Osteocyte (in vitro differentiated cells): ENCODE measurements around the gene SERPINA3. TPM values are rescaled to one million over a fixed set of nuclear protein-coding genes. Genes with fewer than 3 reads are reported as not detected.

Experiments used
- DNase-seq: peaks from one replicate; pipeline ENCODE4 v3.0.0; 2021; ENCODE audit warnings: mixed read lengths; ENCODE audit not compliant: unreplicated experiment; ENCODE audit errors: extremely low spot score
- H3K27ac Mint-ChIP-seq: one replicate; pipeline ENCODE4 v1.8.0; 2021; ENCODE audit warnings: mild to moderate bottlenecking, mixed read lengths; ENCODE audit not compliant: unreplicated experiment
- H3K27me3 Mint-ChIP-seq: one replicate; pipeline ENCODE4 v1.8.0; 2021; ENCODE audit warnings: mixed read lengths; ENCODE audit not compliant: unreplicated experiment
- H3K36me3 Mint-ChIP-seq: one replicate; pipeline ENCODE4 v1.8.0; 2021; ENCODE audit warnings: mixed read lengths; ENCODE audit not compliant: unreplicated experiment
- H3K4me1 Mint-ChIP-seq: one replicate; pipeline ENCODE4 v1.8.0; 2021; ENCODE audit warnings: mixed read lengths; ENCODE audit not compliant: unreplicated experiment
- H3K4me3 Mint-ChIP-seq: one replicate; pipeline ENCODE4 v1.8.0; 2021; ENCODE audit warnings: mild to moderate bottlenecking, moderate library complexity, mixed read lengths; ENCODE audit not compliant: unreplicated experiment
- H3K9me3 Mint-ChIP-seq: one replicate; pipeline ENCODE4 v1.8.0; 2021; ENCODE audit warnings: mixed read lengths; ENCODE audit not compliant: unreplicated experiment
- total RNA-seq: library from RNA; stranded (reverse); gene quantifications from 2 replicates; pipeline ENCODE4 v1.2.1, GENCODE V29; 2021
- TF ChIP-seq, protein P1 (sequence below): fragments of 200-600 bp; sonication (generic); IDR thresholded peaks from 2 replicates; pipeline ENCODE4 v1.5.0; 2021; ENCODE audit warnings: antibody characterized with exemption, mild to moderate bottlenecking, moderate library complexity

Gene SERPINA3
- total RNA-seq, 1 donor from 2014 or later, result 1.2 TPM

- TF ChIP-seq, protein P1, sequence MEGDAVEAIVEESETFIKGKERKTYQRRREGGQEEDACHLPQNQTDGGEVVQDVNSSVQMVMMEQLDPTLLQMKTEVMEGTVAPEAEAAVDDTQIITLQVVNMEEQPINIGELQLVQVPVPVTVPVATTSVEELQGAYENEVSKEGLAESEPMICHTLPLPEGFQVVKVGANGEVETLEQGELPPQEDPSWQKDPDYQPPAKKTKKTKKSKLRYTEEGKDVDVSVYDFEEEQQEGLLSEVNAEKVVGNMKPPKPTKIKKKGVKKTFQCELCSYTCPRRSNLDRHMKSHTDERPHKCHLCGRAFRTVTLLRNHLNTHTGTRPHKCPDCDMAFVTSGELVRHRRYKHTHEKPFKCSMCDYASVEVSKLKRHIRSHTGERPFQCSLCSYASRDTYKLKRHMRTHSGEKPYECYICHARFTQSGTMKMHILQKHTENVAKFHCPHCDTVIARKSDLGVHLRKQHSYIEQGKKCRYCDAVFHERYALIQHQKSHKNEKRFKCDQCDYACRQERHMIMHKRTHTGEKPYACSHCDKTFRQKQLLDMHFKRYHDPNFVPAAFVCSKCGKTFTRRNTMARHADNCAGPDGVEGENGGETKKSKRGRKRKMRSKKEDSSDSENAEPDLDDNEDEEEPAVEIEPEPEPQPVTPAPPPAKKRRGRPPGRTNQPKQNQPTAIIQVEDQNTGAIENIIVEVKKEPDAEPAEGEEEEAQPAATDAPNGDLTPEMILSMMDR, result no peak
- H3K36me3 Mint-ChIP-seq, result no peaks in the 10 kb centered on the region
- H3K27ac Mint-ChIP-seq, result no peak overlapping the region
- H3K9me3 Mint-ChIP-seq, result no peaks in the 10 kb centered on the region
- no peaks in the 10 kb centered on the region for H3K4me1 Mint-ChIP-seq
- DNase-seq, result no peak
- no peaks in the 10 kb centered on the region for H3K27me3 Mint-ChIP-seq
- no peak overlapping the region for H3K4me3 Mint-ChIP-seq
Measured at GRCh38 chr14:94593376-94593748, 18.8 kb upstream of the SERPINA3 start.

- no peak for DNase-seq
- no peak overlapping the region for H3K27ac Mint-ChIP-seq
- no peaks in the 10 kb centered on the region for H3K9me3 Mint-ChIP-seq
- H3K36me3 Mint-ChIP-seq, result no peaks in the 10 kb centered on the region
- no peak overlapping the region for H3K4me3 Mint-ChIP-seq
- TF ChIP-seq, protein P1, result no peak
- no peaks in the 10 kb centered on the region for H3K27me3 Mint-ChIP-seq
- peaks cover 5% of the 10 kb centered on the region for H3K4me1 Mint-ChIP-seq
Measured at GRCh38 chr14:94593749-94594431, 18.3 kb upstream of the SERPINA3 start.

- no peak for DNase-seq
- TF ChIP-seq, protein P1, result no peak
- Mint-ChIP-seq H3K27ac (no peak overlapping the region), H3K9me3 (no peaks in the 10 kb centered on the region), H3K4me1 (peaks cover 10% of the 10 kb centered on the region), H3K36me3 (no peaks in the 10 kb centered on the region), H3K27me3 (no peaks in the 10 kb centered on the region), H3K4me3 (no peak overlapping the region)
Measured at GRCh38 chr14:94594441-94594840, 17.8 kb upstream of the SERPINA3 start.

- peaks cover 21% of the 10 kb centered on the region for H3K4me1 Mint-ChIP-seq
- H3K36me3 Mint-ChIP-seq, result no peaks in the 10 kb centered on the region
- no peak overlapping the region for H3K27ac Mint-ChIP-seq
- no peaks in the 10 kb centered on the region for H3K9me3 Mint-ChIP-seq
- H3K27me3 Mint-ChIP-seq, result no peaks in the 10 kb centered on the region
- H3K4me3 Mint-ChIP-seq, result no peak overlapping the region
- DNase-seq, result no peak
- TF ChIP-seq, protein P1, result no peak
Measured at GRCh38 chr14:94595912-94596311, 16.3 kb upstream of the SERPINA3 start.

- H3K36me3 Mint-ChIP-seq, result no peaks in the 10 kb centered on the region
- H3K9me3 Mint-ChIP-seq, result no peaks in the 10 kb centered on the region
- H3K4me3 Mint-ChIP-seq, result no peak overlapping the region
- peaks cover 24% of the 10 kb centered on the region for H3K4me1 Mint-ChIP-seq
- H3K27ac Mint-ChIP-seq, result no peak overlapping the region
- no peak for DNase-seq
- no peaks in the 10 kb centered on the region for H3K27me3 Mint-ChIP-seq
- TF ChIP-seq, protein P1, result no peak
Measured at GRCh38 chr14:94596361-94596760, 15.8 kb upstream of the SERPINA3 start.
